Duodenal mucosa (tissue), 2 donors: ENCODE data around the gene RNF32.
"Not testable (repeated sequence)": the region's sequence is repeated elsewhere in the genome, so short reads cannot be mapped to it uniquely, and the experiment has no call there.

ENCODE experiments used
- H3K27ac ChIP-seq: one replicate; pipeline ENCODE4 v1.7.0; 2013; ENCODE audit warnings: low read depth, low read length
- H3K27me3 ChIP-seq, 2 donors: one replicate each; pipeline ENCODE4 v1.7.0; 2013; ENCODE audit warnings: low read length in 2 of 2, control low read depth in 1 of 2; ENCODE audit not compliant: insufficient read depth in 2 of 2, control insufficient read depth in 1 of 2
- H3K36me3 ChIP-seq, 2 donors: one replicate each; pipeline ENCODE4 v1.7.0; 2013; ENCODE audit warnings: low read length in 2 of 2, control low read depth in 1 of 2; ENCODE audit not compliant: insufficient read depth in 2 of 2, control insufficient read depth in 1 of 2
- H3K4me1 ChIP-seq, 2 donors: one replicate each; pipeline ENCODE4 v1.7.0; 2013; ENCODE audit warnings: low read length in 2 of 2, control low read depth in 1 of 2; ENCODE audit not compliant: insufficient read depth in 2 of 2, control insufficient read depth in 1 of 2
- H3K4me3 ChIP-seq, 2 donors: one replicate each; pipeline ENCODE4 v1.7.0; 2013; ENCODE audit warnings: low read length in 2 of 2, low read depth in 1 of 2
- H3K9ac ChIP-seq, 2 donors: one replicate each; pipeline ENCODE4 v1.7.0; 2013; ENCODE audit warnings: low read length in 2 of 2, low read depth in 1 of 2
- H3K9me3 ChIP-seq, 2 donors: one replicate each; pipeline ENCODE4 v1.7.0; 2013; ENCODE audit warnings: low read length in 2 of 2, control low read depth in 1 of 2; ENCODE audit not compliant: control insufficient read depth in 1 of 2

Gene RNF32

DNA sequence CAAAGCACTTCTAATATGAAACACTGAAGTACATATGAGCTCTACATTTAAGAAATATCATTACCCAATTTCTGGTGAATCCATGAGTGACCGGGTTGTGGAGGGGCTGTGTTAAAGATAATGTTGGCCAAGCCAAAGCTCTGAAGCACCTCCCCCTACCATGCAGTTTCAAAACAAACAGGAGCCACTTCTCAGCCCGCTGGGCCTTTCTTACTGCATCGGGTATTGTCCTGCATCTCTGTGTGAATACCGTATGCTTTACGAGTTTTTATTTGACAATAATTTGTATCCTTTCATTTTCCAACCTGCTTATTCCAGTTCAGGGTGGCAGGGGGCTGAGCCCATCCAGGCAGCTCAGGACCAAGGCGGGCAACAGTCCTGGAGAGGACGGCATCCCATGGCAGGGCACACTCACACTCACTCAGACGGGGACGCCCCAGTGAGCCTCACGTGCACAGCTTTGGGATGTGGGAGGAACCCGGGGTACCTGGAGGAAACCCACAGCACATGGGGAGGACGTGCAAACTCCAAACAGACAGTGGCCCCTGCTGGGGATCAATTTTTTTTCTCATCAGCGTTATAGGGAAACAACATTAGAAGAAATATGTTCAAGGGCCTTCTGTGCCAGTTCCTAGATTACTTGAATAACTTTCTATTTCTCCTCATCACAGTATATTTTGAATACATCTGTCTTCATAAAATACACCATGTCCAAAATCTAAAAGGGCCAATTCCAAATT lies 1.9 kb downstream of the RNF32 start:
- peaks cover 8 to 10% of the 10 kb centered on the region in 2 donors for H3K4me1 ChIP-seq
- H3K4me3 ChIP-seq: no peak overlapping the region
- no peaks in the 10 kb centered on the region for H3K9me3 ChIP-seq
- no peak overlapping the region for H3K27ac ChIP-seq
- H3K36me3 ChIP-seq: no peaks in the 10 kb centered on the region
- H3K9ac ChIP-seq: no peak overlapping the region
- no peaks in the 10 kb centered on the region for H3K27me3 ChIP-seq

DNA sequence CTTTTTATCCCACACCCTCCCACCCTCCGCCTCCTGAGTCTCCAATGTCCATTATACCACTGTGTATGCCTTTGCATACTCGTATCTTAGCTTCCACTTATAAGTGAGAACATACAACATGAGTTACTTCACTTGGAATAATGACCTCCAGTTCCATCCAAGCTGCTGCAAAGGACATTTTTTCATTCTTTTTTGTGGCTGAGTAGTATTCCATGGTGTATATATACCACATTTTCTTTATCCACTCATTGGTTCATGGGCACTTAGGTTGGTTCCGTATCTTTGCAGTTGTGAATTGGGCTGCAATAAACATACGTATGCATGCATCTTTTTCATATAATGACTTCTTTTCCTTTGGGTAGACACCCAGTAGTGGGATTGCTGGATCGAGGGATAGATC lies 6.8 kb downstream of the RNF32 start:
- not testable (repeated sequence) for H3K9ac ChIP-seq, H3K36me3 ChIP-seq, H3K9me3 ChIP-seq, H3K27me3 ChIP-seq, H3K4me3 ChIP-seq, H3K27ac ChIP-seq, H3K4me1 ChIP-seq

DNA sequence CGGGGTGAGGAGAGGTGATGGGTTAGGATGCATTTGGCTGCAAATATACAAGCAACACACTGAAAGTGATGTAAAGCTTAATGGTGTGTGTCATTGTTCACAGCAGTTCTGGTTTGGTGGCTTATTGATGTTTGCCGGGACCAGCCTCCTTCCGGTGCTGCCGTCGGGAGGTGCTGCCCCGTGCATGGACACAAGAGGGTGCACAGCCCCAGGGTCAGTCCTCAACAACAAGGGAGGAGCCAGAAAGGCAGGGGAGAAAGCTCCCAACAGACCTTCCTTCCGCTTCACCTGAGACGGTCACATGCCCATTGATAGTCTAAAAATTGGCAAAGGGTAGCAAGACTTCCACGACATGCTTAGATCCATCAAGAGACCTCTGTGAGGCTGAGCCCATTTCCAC lies 9.5 kb downstream of the RNF32 start:
- Histone ChIP-seq H3K36me3 (no peaks in the 10 kb centered on the region), H3K27me3 (no peaks in the 10 kb centered on the region), H3K9ac (no peak overlapping the region), H3K4me1 (no peaks in the 10 kb centered on the region), H3K9me3 (no peaks in the 10 kb centered on the region), H3K4me3 (no peak overlapping the region), H3K27ac (no peak overlapping the region)

- no peaks in the 10 kb centered on the region for H3K4me1 ChIP-seq
- H3K27ac ChIP-seq: no peak overlapping the region
- no peaks in the 10 kb centered on the region for H3K9me3 ChIP-seq
- H3K27me3 ChIP-seq: no peaks in the 10 kb centered on the region
- H3K9ac ChIP-seq: no peak overlapping the region
- no peaks in the 10 kb centered on the region for H3K36me3 ChIP-seq
- no peak overlapping the region for H3K4me3 ChIP-seq
Measured at GRCh38 chr7:156651474-156651873, 10.9 kb downstream of the RNF32 start.

- Histone ChIP-seq H3K4me1 (no peaks in the 10 kb centered on the region), H3K27ac (no peak overlapping the region), H3K36me3 (no peaks in the 10 kb centered on the region), H3K9ac (no peak overlapping the region), H3K9me3 (no peaks in the 10 kb centered on the region), H3K27me3 (no peaks in the 10 kb centered on the region), H3K4me3 (no peak overlapping the region)
Measured at GRCh38 chr7:156652886-156653568, 12.5 kb downstream of the RNF32 start.

- Histone ChIP-seq H3K27me3 (no peaks in the 10 kb centered on the region), H3K36me3 (no peaks in the 10 kb centered on the region)
Measured at GRCh38 chr7:156654511-156655234, 14.1 kb downstream of the RNF32 start.

GRCh38 chr7:156655251-156655650 lies 14.7 kb downstream of the RNF32 start:
- no peak overlapping the region for H3K9ac ChIP-seq
- H3K4me1 ChIP-seq: no peaks in the 10 kb centered on the region
- H3K9me3 ChIP-seq: no peaks in the 10 kb centered on the region
- H3K36me3 ChIP-seq: no peaks in the 10 kb centered on the region
- H3K27me3 ChIP-seq: no peaks in the 10 kb centered on the region
- no peak overlapping the region for H3K27ac ChIP-seq
- H3K4me3 ChIP-seq: no peak overlapping the region

More at GRCh38 chr7:156654511-156655234, 14.1 kb downstream of the RNF32 start:
- no peak overlapping the region for H3K9ac ChIP-seq
- no peaks in the 10 kb centered on the region for H3K4me1 ChIP-seq
- no peak overlapping the region for H3K4me3 ChIP-seq
- H3K9me3 ChIP-seq: no peaks in the 10 kb centered on the region
- no peak overlapping the region for H3K27ac ChIP-seq

DNA sequence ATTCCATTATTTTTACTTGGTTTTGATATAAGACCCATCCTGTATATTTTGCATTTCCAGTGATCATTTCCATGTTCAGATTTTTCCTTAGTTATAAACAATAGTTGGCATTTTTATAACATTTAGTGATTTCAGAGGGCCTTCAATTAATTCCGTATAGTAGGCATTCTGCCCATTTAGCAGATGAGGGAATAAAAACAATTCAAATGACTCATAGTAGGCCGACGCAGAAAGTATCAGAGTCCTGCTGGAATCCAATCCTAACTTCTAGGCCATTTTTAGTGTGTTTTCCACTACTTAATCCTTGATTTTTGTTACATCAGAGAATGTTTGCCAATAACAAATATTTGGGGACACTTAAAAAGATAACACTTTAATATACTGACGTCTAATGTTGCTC lies 15.4 kb downstream of the RNF32 start:
- no peaks in the 10 kb centered on the region for H3K9me3 ChIP-seq
- H3K4me3 ChIP-seq: no peak overlapping the region
- no peaks in the 10 kb centered on the region for H3K27me3 ChIP-seq
- no peak overlapping the region for H3K27ac ChIP-seq
- H3K36me3 ChIP-seq: no peaks in the 10 kb centered on the region
- H3K9ac ChIP-seq: no peak overlapping the region
- no peaks in the 10 kb centered on the region for H3K4me1 ChIP-seq

DNA sequence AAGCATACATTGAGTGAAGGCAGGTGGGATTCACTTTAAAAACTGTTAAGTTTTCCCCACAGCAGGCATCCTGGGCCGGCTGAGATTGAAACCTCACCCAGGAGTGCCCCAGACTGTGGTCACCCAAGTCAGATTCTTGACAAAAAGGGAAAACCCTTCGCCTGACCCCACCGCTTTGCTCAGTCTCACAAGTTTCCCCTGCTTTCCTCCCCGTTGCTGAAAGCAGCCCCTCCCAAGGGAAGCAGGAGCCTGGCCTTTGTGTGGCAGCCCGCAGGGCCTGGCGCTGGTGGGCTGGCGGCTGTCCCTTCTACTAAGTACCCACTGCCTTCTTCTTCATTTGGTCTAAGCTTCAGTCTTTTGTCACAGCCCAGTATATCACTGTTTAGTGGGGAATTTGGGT lies 16.0 kb downstream of the RNF32 start:
- Histone ChIP-seq H3K4me1 (no peaks in the 10 kb centered on the region), H3K9ac (no peak overlapping the region), H3K36me3 (no peaks in the 10 kb centered on the region), H3K27ac (no peak overlapping the region), H3K9me3 (no peaks in the 10 kb centered on the region), H3K27me3 (no peaks in the 10 kb centered on the region), H3K4me3 (no peak overlapping the region)

GRCh38 chr7:156657681-156658080 lies 17.1 kb downstream of the RNF32 start:
- no peak overlapping the region for H3K27ac ChIP-seq
- no peak overlapping the region for H3K4me3 ChIP-seq
- no peaks in the 10 kb centered on the region for H3K9me3 ChIP-seq
- no peak overlapping the region for H3K9ac ChIP-seq
- no peaks in the 10 kb centered on the region for H3K36me3 ChIP-seq
- H3K4me1 ChIP-seq: no peaks in the 10 kb centered on the region
- H3K27me3 ChIP-seq: no peaks in the 10 kb centered on the region
